HG02852 (cell line): ENCODE data around the gene TRIOBP.

Source experiments
- ATAC-seq: cut with Tn5 transposase; IDR thresholded peaks from one replicate; pipeline ENCODE4 v1.9.1; 2021; ENCODE audit warnings: mild to moderate bottlenecking, moderate library complexity; ENCODE audit not compliant: unreplicated experiment

Gene TRIOBP

DNA sequence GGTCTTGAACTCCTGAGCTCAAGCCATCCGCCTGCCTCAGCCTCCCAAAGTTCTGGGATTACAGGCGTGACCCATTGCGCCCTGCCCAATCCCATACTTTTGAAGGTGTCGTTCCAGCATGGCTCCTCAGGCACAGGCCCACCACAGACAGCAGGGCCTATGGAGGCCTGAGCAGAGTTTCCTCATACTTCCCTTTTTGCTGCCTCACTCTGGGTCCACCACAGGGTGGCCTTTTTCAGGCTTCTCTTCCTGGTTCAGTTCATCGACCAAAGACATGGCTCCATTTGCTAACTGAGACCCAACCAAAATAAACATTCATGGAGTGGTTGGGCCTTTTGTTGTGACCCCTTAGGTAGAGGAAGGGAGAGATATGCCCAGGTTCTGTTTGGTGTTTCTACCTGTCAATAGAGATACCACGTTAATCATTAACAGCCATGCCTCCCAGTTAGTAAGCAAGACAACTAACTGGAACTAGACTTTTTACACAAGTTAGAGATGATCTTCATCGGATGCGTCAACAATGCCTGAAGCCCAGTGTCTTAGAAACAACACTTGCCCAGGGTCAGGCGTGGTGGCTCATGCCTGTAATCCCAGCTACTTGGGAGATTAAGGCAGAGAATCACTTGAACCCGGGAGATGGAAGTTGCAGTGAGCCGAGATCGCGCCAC is 35.1 kb downstream of the TRIOBP start:
- no peak for ATAC-seq

DNA sequence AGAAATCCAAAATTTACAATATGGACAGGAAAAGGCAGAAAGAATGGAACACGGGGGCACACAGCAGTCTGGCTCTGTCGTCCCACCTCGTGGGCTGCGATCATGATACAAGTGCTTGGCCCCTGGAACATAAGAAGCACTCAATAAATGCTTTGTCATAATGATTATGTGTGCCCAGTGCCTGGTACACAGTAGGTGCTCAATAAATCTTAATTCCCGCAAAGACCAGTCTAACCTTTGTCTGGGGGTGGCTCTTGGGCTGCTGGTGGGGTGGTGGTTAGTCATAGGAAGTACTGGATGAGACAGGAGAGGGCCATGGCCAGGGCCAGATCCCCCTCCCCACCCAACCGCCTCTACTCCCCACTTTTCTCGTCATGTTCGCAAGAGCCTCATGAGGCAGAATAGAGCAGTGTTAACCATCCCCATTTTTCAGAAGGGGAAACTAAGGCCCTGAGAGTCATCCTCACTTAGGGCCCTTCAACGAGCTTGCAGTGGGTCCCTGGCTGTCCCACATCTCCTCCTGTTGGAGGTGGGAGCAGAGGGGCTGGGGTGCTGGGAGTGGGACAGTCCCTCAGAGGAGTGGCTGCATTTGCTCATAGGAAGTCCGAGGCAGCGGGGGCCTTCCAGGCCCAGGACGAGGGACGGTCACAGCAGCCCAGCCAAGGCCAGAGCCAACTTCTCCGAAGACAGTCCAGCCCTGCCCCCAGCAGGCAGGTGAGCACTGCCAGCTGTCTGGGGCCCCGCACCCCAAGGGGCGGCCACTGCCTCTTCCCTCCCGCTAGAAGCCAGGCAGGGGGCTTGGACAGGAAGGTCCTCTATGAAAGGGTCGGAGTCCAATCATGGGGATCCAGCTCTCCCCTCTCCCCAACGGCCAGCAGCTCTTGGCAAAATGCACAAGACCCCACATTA is 36.1 kb downstream of the TRIOBP start:
- ATAC-seq = no peak

DNA sequence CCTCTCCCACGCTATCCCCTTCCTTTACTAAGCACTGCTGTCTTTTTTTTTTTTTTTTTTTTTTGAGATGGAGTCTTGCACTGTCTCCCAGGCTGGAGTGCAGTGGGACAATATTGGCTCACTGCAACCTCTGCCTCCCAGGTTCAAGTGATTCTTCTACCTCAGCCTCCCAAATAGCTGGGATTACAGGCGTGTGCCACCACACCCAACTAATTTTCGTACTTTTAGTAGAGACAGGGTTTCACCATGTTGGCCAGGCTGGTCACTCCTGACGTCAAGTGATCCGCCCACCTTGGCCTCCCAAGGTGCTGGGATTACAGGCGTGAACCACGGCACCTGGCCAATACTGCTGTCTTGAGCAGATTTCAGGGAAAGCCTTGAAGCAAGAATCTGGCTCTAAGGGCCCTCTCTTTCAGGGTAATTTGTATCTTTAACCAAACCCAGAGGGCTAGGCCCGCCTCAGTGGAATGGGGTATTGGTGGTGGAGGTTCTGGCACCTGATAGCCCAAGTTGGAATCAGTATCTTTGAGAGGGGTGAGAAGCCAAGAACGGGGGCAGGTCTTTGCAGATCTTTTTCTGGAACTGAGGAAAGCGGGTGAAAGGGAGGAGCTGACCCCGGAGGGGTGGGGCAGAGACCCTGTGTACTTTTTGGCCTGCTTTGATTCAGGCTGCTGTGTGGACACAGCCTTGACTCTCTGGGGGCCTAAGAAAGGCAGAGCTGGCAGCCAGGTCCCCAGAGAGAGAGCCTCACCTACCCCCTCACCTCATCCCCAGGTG is 37.0 kb downstream of the TRIOBP start:
- no peak for ATAC-seq

DNA sequence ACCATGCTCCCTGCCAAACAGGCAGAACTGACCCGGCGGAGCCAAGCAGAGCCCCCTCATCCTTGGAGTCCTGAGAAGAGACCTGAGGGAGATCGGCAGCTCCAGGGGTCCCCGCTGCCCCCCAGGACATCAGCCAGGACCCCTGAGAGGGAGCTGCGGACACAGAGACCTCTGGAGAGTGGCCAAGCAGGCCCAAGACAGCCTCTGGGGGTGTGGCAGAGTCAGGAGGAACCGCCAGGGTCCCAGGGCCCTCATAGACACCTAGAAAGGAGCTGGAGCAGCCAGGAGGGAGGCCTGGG is 37.5 kb downstream of the TRIOBP start:
- no peak for ATAC-seq

DNA sequence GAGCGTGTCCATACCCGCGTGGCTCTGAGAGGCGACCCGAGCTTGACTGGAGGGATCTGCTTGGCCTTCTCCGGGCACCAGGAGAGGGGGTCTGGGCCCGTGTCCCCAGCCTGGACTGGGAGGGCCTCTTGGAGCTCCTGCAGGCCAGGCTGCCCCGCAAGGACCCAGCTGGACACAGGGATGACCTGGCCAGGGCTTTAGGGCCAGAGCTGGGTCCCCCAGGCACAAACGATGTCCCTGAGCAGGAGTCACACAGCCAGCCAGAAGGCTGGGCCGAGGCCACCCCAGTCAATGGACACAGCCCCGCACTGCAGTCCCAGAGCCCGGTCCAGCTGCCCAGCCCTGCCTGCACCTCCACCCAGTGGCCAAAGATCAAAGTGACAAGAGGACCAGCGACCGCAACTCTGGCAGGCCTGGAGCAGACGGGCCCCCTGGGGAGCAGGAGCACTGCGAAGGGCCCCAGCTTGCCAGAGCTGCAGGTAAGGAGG is 38.2 kb downstream of the TRIOBP start:
- ATAC-seq = no peak

DNA sequence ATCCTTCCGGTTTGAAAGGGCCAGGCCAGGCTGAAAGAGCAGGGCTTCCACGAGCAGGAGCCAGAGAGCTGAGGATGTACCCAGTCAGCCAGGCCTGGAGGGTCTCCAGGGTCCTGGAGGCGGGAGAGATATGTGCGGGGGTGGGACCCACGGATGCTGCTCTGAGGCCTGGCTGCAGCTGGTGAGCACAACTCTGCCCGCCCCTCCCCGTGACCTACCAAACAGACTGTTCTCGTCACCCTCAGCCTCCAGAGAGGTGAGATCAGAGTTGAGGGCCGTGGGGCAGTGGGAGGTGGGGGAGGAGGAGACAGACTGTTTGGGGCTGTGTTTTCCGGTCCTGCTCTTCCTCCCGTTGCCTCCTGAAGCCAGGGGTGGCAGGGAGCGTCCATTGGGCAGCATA is 42.2 kb downstream of the TRIOBP start:
- ATAC-seq = no peak

DNA sequence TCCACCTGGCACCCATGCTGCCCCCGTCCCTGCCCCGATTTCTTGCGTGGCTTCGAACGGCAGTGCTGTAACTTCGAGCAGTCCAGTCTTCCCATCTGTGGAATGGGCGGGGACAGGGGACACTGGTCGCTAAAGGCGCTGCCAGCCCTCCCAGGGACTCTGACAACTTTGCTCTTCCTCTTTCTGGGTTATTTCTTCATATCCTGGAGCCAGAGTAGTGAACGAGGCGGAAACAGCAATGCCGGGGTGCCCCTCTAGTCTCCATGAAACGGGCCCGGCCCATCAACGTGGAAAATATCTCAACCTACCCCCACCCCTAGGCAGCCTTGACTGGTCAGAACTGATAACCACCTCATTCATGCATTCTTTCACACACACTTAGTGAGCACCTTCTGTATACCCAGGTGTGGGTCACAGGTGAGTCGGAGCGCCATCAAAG is 42.8 kb downstream of the TRIOBP start:
- no peak for ATAC-seq

DNA sequence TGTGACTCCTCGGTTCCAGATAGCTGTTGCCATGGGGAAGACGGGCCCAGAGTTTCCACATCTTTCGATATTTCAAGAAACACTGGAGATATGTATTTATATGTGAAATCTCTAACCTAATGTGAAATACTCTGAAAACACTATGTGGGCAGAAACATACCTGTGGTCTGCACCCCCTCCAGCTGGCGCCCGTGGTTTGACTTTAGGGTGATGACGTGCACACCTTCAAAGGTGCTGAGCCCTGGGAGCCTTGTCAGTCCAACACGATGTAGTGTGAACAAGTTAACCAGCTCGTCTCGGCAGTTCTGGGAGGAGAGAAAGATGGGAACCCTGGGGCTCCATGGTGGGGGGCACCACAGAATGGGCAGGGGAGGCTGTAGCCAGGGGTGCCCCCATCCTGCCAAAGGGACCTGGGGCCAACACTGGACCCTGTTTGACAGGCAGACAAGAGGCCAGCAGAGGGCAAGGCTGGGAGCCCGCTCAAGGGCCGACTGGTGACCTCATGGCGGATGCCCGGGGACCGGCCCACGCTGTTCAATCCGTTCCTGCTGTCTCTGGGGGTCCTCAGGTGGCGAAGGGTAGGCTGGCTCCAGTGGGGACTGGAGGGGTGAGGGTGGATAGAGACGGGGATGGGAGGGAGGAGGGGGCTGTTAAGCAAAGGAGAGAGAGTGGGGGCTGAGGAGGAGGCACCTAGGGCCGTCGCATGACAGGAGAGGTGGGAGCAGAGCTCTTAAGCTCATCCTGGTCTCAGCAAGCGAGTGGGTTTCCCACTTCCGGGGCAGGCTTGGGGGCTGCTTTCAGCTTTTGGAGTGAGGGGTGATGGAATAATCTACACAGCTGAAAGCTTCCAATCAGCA is 43.8 kb downstream of the TRIOBP start:
- no peak for ATAC-seq

DNA sequence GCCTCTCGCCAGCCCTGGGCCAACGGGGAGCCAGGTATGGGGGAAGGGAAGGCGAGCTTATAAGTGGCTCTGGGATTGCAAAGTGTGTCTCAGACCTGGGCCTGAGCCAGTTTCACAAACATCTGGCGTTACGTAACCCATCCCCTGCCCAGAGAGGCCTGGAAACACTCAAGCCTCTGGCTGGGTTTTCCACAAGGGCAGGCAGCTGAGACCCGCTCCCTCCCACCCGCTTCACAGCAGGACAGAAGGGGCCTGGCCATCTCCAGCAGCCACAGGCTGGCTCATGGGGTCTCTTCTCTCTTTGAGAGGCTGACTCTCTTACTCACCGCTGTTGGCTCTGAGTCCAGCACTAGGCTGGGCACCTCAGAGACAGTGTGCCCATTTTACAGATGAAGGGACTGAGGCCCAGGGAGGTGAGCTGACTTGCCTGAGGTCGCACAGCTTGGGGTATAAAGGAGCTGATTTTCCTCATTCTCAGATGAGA is 44.5 kb downstream of the TRIOBP start:
- no peak for ATAC-seq

DNA sequence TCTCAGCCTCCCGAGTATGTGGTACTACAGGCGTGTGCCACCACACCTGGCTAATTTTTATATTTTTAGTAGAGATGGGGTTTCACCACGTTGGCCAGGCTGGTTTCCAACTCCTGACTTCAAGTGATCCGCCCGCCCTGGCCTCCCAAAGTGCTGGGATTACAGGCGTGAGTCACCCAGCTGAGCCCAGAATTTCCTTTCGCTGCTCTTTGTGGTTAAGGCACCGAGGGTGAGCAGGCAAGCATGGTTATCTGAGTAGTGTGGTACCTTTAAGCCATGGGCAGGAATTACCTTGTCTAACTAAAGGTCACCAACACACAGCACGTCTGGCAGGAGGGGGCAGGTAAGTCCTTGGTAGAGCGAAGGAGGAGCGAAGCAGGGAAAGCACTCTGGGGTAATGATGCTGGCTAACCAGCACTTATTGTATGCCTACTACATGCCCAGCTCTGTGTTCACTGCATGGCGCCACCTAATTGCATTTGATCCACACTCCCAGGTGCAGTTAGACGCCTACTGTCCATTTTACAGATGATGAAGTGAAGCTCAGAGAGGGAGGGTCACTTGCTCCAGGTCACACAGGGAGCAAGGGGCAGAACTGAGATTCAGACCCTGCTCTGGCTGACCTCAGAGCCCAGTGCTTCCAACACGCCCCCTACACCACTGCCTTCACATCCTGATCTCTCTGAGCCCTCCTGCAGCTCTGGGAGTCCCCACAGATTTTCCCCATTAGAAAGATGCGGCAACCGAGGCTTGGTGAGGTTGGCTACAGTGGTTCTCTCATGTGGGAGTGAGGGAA is 45.7 kb downstream of the TRIOBP start:
- ATAC-seq = no peak

DNA sequence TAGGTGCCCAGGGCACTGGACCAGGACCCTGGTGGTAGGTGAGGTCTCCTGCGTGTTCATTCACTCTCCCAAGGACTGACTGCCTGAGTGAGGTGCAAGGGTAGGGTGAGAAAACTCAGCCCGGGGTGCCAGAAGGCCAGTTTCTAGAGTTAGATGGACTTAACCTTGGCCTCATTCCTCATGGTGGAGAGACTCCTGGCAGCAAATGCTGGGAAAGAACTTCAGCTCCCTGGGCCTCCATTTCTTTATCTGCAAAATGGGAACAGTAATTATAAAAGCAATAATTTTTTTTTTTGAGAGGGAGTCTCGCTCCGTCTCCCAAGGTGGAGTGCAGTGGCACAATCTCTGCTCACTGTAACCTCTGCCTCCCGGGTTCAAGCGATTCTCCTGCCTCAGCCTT is 47.7 kb downstream of the TRIOBP start:
- ATAC-seq = no peak

DNA sequence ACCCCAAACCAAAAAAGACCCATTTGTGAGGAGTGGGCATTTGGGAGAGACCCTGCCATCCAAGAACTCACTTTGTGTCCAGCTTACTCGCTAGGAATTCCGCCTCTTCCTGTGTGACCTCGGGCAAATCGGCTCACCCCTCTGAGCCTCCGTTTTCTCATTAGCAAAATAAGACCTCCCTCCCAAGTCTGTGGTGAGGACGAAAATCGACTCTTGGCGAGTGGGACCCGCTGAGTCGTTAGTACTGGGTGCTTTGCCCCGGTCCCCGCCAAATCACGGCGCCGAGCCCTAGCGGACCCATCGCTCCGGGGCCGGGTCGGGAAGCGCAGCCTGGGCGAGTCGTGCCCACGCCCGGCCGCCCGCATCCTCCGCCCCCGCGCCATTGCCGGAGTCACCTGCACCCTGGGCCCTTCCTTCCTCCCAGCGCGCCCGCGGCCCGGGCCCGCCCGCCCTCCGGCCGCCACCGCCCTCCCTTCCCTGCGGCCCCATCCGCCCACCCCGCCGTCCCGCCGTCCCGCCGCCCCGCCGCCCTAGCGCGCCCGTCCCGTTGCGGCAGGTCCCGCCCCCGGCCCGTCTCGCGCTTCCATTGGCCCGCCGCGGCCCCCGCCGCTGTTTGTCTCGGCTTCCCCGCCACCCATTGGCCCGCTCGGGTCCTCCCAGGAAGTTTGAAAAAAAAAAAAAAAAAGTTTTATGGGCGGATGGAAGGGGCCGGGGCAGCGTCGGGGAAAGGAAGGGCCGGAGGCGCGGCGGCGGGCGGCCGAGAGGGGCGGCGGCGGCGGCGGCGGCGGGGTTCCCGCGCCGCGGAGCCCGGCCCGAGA is 48.9 kb downstream of the TRIOBP start:
- peak; percentile 71 for ATAC-seq

DNA sequence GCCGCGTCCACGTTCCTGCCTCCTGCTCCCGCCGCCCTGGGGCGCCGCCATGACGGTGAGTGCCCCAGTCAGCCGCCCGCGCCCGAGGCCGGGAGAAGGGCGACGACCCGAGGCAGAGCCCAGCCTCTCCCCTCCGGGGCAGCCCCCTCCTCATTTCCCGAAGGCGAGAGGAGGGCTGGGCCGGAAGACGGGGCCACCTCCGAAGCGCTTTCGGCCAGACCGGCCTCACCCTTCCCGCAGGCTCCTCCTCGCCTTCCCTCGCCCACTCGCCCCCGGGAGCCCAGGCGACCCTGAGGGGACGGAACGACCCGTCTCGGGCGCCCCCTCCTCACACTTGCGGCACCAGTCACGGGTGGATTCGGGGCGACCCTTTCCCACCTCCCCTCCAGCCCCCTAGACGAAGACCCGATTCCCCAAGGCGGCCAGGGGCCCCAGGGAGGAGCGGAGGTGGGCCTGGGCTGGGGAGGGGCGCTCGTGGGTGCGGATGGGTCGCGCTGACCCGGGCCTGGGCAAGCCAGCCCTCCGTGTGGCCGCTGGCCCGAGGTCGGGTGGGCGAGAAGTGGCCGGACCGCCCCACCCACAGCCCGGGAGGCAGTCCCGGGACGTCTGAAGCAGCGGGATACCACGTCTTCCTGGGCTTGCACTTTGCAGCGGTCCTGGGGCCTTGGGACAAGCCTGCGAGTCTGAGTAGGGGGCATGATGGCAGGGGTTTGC is 49.7 kb downstream of the TRIOBP start:
- ATAC-seq = peak; percentile 16

DNA sequence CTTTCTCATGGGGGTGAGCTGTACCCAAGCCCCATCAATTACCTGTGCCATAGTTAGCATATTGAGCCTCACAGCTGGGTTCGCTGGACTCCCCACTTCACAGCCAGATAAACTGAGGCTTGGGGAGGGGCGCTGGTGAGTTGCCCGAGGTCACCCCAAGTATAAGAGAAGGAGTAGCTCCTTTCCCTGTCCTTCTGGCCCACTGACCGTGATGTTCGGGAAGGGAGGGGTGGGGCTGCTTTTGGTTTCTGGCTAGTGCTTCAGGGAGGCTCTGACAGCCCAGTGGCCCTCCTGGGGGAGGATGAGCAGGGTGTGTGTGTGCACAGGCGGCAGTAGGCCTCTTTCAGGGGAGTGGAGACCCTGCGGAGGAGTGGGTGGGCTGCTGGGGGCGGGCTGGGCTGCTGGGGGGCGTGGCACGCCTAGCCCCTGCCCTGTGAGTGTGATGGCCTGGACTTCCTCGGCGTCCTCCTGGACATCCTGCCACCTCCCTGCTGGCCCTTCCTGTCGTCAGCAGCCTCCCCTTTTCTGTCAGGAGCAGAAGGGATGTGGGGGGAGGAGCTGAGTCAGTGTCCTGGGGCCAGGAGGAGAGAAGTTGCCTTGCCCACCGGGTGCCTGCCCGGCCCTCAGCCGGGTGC is 50.3 kb downstream of the TRIOBP start:
- no peak for ATAC-seq

DNA sequence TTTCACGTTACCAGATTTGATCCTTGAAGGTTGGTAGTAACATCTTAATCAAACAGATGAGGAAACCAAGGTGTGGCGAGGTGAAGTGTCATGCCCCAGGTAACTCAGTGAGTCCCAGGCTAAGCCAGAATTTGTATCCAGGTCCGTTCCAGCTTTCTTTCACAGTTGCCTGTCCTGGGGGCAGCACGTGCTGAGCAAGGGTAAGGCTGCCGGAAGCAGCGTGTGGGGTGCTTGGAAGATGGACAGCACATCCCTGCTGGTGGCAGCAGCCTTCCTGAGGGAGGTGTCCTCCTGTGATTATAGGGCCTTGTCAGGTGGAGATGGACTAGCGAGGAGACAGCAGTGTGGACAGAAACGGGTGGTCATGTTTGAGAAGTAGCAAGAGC is 50.9 kb downstream of the TRIOBP start:
- no peak for ATAC-seq

DNA sequence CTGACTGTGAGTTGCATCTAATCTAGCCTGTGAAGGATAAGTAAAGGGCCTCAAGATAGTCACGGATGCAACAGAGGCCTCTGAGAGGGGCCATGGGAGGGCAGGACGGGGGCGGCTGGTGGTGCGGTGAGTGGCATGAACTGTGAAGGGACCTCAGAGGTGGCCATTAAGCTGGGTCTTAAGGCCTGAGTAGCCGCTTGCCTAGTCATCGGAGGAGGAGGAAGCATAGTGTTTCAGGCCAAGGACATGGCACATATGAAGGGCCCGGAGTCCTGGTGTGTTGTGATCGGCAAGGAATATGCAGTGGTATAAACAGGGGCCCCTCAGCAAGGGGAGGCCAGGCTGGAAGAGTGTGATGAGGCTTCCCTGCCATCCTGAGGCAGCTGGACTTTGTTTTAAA is 51.8 kb downstream of the TRIOBP start:
- no peak for ATAC-seq

DNA sequence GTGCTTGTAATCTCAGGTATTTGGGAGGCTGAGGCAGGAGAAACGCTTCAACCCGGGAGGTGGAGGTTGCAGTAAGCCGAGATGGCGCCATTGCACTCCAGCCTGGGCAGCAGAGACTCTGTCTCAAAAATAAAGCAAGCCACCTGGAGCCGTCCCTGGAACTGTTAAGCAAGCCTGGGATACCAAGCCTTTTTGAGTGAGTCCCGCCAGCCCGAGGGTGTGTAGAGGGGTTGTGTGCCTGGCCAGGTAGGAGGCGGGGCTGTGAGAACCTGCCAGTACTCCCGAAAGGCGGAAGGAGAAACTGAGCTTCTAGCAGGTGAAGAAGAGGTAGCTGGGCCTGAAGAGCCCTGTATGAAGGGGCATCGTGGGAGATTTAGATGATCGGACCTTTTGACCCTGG is 52.4 kb downstream of the TRIOBP start:
- no peak for ATAC-seq
